ENCODE measurements around the gene ZBTB34.

DNA sequence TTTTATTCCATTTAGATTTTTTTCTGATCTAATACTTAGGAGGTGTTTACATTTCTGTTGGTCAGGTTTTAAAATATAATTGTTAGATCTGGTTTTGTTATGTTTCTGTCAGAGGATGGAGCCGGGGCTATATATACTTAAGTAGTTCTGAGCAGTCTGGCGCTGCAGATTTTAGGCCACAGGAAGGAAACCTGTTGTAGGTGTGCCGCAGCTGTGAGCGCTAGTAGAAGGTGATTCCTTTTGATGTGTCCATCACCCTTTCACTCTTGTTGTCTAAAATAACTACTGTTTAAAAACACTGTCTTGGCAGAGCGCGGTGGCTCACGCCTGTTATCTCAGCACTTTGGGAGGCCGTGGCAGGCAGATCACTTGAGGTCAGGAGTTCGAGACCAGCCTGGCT is 17.0 kb downstream of the ZBTB34 start:
- TF ChIP-seq CTCF (IDR thresholded peaks at IDR 0.05) (no peak), POLR2A (IDR thresholded peaks at IDR 0.05) (no peak)
